Gastrocnemius medialis (tissue), 4 donors: ENCODE data around the gene ATG7. TPM values are rescaled to one million over a fixed set of nuclear protein-coding genes. Genes with fewer than 3 reads are reported as not detected.

Source experiments
- ATAC-seq, 2 donors: fragments of 150-250 bp; one replicate each; pipeline ENCODE4 v1.9.1; 2016
- DNase-seq, 2 donors: peaks; one replicate each; pipeline ENCODE4 v3.0.0-alpha.2; 2019
- H3K27ac ChIP-seq, 4 donors: fragments of 200-600 bp; sonication (generic); 1 replicate in 1 of 4; 2 replicates in 3 of 4; pipeline ENCODE4 v1.5.1; 2016 to 2018; ENCODE audit warnings: mild to moderate bottlenecking in 2 of 4, moderate library complexity in 1 of 4
- H3K27me3 ChIP-seq, 3 donors: fragments of 200-600 bp; sonication (generic) in 2 of 3; 1 replicate in 1 of 3; 2 replicates in 2 of 3; pipeline versions ENCODE4 v1.5.1 to v1.6.0; 2016 to 2019; ENCODE audit warnings: mild to moderate bottlenecking in 1 of 3, moderate library complexity in 1 of 3
- H3K36me3 ChIP-seq, 2 donors: fragments of 200-600 bp; sonication (generic) in 1 of 2; one replicate each; pipeline ENCODE4 v1.5.1; 2017 to 2018
- H3K4me1 ChIP-seq, 2 donors: fragments of 200-600 bp; sonication (generic) in 1 of 2; one replicate each; pipeline ENCODE4 v1.5.1; 2016 to 2017; ENCODE audit warnings: mild to moderate bottlenecking in 2 of 2
- H3K4me3 ChIP-seq, 4 donors: fragments of 200-600 bp; sonication (generic) in 3 of 4; 1 replicate in 1 of 4; 2 replicates in 3 of 4; pipeline ENCODE4 v1.5.1; 2016 to 2019; ENCODE audit warnings: mild to moderate bottlenecking in 2 of 4
- H3K9me3 ChIP-seq, 3 donors: fragments of 200-600 bp; sonication (generic) in 2 of 3; 1 replicate in 1 of 3; 2 replicates in 2 of 3; pipeline ENCODE4 v1.5.1; 2016 to 2019
- CTCF ChIP-seq, 5 experiments: fragments of 450-650 bp in 3 of 5; fragments of 200-600 bp in 2 of 5; sonication (generic) in 2 of 5; IDR thresholded peaks in 4 of 5; conservative IDR thresholded peaks in 1 of 5; 1 replicate in 4 of 5; 2 replicates in 1 of 5; pipeline ENCODE4 v1.5.1; 2016 to 2019; ENCODE audit warnings: antibody characterized with exemption in 5 of 5, mild to moderate bottlenecking in 3 of 5, moderate library complexity in 3 of 5
- POLR2A ChIP-seq, 2 donors: fragments of 450-650 bp; IDR thresholded peaks; one replicate each; pipeline ENCODE4 v1.6.1; 2017; ENCODE audit warnings: antibody characterized with exemption in 2 of 2, mild to moderate bottlenecking in 2 of 2, moderate library complexity in 2 of 2
- in situ Hi-C, 4 donors: fragments of 200-750 bp; cut with MboI; loops; one replicate each; pipeline versions ENCODE4 v1.15.0 to v1.8.0; 2017; ENCODE audit warnings: low sequenced_read_pairs in 4 of 4
- intact Hi-C: fragments of 100-400 bp; cut with DNase I; formaldehyde crosslinking; loops from one replicate; pipeline ENCODE4 v1.15.1; 2023; ENCODE audit warnings: low total_unique reads
- total RNA-seq, 4 donors: library from RNA; depleted of rRNA; stranded (reverse); fragments of >200 nt; gene quantifications; one replicate each; pipeline versions ENCODE4 v1.1.0 to v1.2.3, GENCODE V29; 2016

The ATG7 gene
- total RNA-seq, 4 donors from 2014 or later, result 13.5 to 29.2 (median 15.0) TPM

GRCh38 chr3:11236588-11237461, 35.4 kb upstream of the ATG7 start:
- Histone ChIP-seq H3K27me3 (peaks cover 0 to 3% (median 0%) of the 10 kb centered on the region in 3 donors), H3K4me1 (no peaks in the 10 kb centered on the region), H3K9me3 (no peaks in the 10 kb centered on the region), H3K36me3 (no peaks in the 10 kb centered on the region), H3K27ac (no peak overlapping the region), H3K4me3 (no peak overlapping the region)
- intact Hi-C loops, result loop anchor here (1.0 to 5.0 kb wide), 2 partner anchors 98 to 415 kb away; no protein-coding TSS in a partner anchor
- peak in 1 of 2 donors; percentile 60 for ATAC-seq
- TF ChIP-seq CTCF (IDR thresholded peaks at IDR 0.05 in 4 of 5, conservative IDR thresholded peaks at IDR 0.05 in 1 of 5), result peak; percentile 22 to 83 (median 62)
- TF ChIP-seq POLR2A (IDR thresholded peaks at IDR 0.05), result no peak
- DNase-seq, result peak in 1 of 2 donors; percentile 48
- in situ Hi-C loops, result loop anchor here (10.0 to 25.0 kb wide), 2 partner anchors 98 to 100 kb away; no protein-coding TSS in a partner anchor

GRCh38 chr3:11238060-11238459, 34.1 kb upstream of the ATG7 start:
- Histone ChIP-seq H3K27me3 (peaks cover 0 to 3% (median 0%) of the 10 kb centered on the region in 3 donors), H3K36me3 (no peaks in the 10 kb centered on the region), H3K4me3 (no peak overlapping the region), H3K4me1 (no peaks in the 10 kb centered on the region), H3K27ac (no peak overlapping the region), H3K9me3 (no peaks in the 10 kb centered on the region)
- ATAC-seq (no peak), DNase-seq (no peak)
- intact Hi-C loops, result loop anchor here (5.0 kb wide), 1 partner anchor 414 kb away; no protein-coding TSS in a partner anchor
- in situ Hi-C loops, result loop anchor here (10.0 to 25.0 kb wide), 2 partner anchors 97 to 99 kb away; no protein-coding TSS in a partner anchor
- no peak for TF ChIP-seq POLR2A (IDR thresholded peaks at IDR 0.05)
- TF ChIP-seq CTCF (IDR thresholded peaks at IDR 0.05 in 4 of 5, conservative IDR thresholded peaks at IDR 0.05 in 1 of 5), result no peak

- Histone ChIP-seq H3K36me3 (no peaks in the 10 kb centered on the region), H3K27me3 (peaks cover 0 to 3% (median 0%) of the 10 kb centered on the region in 3 donors), H3K4me1 (no peaks in the 10 kb centered on the region), H3K4me3 (no peak overlapping the region), H3K27ac (no peak overlapping the region), H3K9me3 (no peaks in the 10 kb centered on the region)
- no peak for DNase-seq
- TF ChIP-seq CTCF (IDR thresholded peaks at IDR 0.05 in 4 of 5, conservative IDR thresholded peaks at IDR 0.05 in 1 of 5), result no peak
- no peak for TF ChIP-seq POLR2A (IDR thresholded peaks at IDR 0.05)
- in situ Hi-C loops, result loop anchor here (10.0 to 25.0 kb wide), 2 partner anchors 96 to 98 kb away; no protein-coding TSS in a partner anchor
- no peak for ATAC-seq
- intact Hi-C loops, result loop anchor here (5.0 kb wide), 1 partner anchor 413 kb away; no protein-coding TSS in a partner anchor
Observed at GRCh38 chr3:11238880-11239279, 33.3 kb upstream of the ATG7 start.

GRCh38 chr3:11239796-11240195, 32.4 kb upstream of the ATG7 start:
- in situ Hi-C loops, result loop anchor here (10.0 to 25.0 kb wide), 2 partner anchors 95 to 98 kb away; no protein-coding TSS in a partner anchor
- H3K4me1 ChIP-seq, result no peaks in the 10 kb centered on the region
- no peak overlapping the region for H3K4me3 ChIP-seq
- intact Hi-C loops, result loop anchor here (5.0 kb wide), 1 partner anchor 413 kb away; no protein-coding TSS in a partner anchor
- H3K9me3 ChIP-seq, result no peaks in the 10 kb centered on the region
- H3K27ac ChIP-seq, result no peak overlapping the region
- H3K36me3 ChIP-seq, result no peaks in the 10 kb centered on the region
- peaks cover 0 to 3% (median 0%) of the 10 kb centered on the region in 3 donors for H3K27me3 ChIP-seq
- TF ChIP-seq POLR2A (IDR thresholded peaks at IDR 0.05), result no peak
- no peak for TF ChIP-seq CTCF (IDR thresholded peaks at IDR 0.05 in 4 of 5, conservative IDR thresholded peaks at IDR 0.05 in 1 of 5)
- DNase-seq (no peak), ATAC-seq (no peak)
